MV-4-11 (cell line): ENCODE measurements around the gene CCDC192.
"Not testable (repeated sequence)": the region's sequence is repeated elsewhere in the genome, so short reads cannot be mapped to it uniquely, and the experiment has no call there.

Experiments
- DNase-seq: peaks from one replicate; lab custom pipeline; 2025; lab: John Stamatoyannopoulos, UW

Gene CCDC192

DNA sequence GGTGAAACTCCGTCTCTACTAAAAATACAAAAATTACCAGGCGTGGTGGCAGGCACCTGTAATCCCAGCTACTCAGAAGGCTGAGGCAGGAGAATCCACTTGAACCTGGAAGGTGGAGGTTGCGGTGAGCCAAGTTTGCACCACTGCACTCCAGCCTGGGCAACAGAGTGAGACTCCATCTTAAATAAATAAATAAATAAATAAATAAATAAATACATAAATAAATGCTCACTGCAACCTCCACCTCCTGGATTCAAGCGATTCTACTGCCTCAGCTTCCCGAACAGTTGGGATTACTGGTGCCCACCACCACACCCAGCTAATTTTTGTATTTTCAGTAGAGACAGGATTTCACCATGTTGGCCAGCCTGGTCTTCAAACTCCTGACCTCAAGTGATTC, 144.4 kb downstream of the CCDC192 start:
- DNase-seq = not testable (repeated sequence)

DNA sequence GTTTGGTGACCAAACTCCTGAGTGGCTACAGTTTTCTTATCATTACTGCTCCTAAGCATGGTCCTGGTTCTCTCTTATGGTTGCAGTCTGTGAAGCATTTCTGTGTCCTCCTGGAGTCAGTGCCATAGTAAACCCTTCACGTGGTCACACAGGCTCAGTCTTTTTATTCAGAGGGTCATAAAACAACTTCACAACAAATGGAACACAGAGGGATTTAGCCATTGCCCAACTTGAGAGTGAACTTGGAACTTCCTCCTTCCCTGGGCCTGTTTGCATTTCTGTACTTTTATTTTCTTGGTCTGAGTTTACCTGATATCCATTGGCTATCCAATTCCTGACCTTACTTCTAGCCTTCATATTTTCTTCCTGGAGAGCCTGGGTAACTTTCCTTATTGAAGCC, 144.9 kb downstream of the CCDC192 start:
- DNase-seq = peak; percentile 51

DNA sequence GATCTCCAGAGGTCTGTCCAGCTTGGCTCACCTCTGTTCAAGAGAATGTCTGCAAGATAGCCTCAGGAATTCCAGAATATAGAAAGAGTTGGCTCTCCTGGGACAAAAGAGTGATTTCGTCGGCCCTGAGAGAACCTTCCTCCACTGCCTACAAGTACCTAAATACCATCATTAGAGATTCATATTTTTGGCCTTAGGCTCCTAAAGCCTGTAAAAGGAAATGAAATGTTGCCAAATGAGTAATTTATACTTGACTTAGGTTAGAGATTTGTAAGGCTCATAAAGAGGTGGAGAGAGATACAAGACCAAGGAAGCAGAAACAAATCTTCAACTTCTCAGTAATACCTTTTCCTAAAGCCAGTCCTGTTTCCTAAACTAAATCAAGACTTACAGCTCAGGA, 146.2 kb downstream of the CCDC192 start:
- DNase-seq = no peak

DNA sequence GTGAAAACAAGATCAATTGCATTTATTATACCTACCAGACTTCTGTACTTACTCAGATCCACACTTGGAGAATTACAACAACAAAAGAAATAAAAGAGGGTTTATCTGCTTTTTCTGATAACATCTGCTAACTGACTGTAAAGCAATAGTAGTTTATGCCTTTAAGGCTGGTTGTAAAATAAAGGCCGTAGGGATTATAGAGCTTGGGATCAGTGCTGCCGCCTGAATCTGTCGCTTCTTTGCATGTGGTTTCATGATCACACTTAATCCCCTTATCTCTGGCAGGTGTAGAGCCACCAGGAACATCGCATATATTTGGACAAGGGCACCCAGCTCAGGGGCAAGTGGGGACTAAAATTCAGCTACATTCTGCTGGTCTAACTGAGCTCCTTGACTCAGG, 146.7 kb downstream of the CCDC192 start:
- no peak for DNase-seq

DNA sequence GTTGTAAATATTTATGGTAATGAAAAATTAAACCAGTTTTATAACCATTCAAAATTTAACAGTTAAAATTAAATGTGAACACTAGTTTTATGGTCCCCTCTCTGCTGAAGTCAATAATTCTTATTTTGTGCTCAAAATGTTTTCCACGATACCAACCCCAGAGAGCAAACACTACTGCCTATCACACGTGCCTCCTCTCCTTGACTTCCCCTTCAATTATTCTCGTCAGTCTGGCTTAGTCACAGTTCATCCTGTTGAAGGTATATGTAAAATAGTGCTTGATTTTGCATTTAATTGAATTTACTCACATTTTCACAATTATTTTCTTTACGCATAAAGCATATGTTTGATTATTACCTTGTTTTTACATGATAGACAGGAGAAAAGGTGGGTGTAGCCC, 148.8 kb downstream of the CCDC192 start:
- DNase-seq = no peak

DNA sequence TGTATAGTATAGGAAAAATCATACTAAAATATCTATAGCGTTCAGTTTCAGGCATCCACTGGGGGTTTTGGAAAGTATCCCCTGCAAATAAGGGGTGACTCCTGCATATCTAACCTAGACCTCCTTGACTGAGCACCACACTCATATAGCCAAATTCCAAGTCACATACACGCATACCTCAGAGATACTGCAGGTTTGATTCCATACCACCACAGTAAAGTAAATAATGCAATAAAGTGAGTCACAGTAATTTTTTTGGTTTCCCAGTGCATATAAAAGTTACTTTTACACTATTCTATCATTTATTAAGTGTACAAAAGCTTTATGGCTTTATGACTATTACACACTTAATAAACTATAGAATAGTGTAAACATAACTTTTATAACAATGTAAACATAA, 151.3 kb downstream of the CCDC192 start:
- DNase-seq = no peak

DNA sequence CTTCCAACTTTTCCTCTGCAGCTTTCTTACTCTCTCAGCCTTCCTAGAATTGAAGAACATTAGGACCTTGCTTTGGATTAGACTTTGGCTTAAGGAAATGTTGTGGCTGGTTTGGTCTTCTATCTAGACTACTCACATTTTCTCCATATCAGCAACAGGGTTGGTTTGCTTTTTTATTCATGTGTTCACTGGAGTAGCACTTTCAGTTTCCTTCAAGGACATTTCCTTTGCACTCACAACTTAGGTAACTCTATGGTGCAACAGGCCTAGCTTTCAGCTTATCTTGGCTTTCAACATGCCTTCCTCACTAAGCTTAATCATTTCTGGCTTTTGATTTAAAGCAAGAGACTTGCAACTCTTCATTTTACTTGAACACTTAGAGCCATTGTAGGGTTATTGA, 153.1 kb downstream of the CCDC192 start:
- peak; percentile 52 for DNase-seq

DNA sequence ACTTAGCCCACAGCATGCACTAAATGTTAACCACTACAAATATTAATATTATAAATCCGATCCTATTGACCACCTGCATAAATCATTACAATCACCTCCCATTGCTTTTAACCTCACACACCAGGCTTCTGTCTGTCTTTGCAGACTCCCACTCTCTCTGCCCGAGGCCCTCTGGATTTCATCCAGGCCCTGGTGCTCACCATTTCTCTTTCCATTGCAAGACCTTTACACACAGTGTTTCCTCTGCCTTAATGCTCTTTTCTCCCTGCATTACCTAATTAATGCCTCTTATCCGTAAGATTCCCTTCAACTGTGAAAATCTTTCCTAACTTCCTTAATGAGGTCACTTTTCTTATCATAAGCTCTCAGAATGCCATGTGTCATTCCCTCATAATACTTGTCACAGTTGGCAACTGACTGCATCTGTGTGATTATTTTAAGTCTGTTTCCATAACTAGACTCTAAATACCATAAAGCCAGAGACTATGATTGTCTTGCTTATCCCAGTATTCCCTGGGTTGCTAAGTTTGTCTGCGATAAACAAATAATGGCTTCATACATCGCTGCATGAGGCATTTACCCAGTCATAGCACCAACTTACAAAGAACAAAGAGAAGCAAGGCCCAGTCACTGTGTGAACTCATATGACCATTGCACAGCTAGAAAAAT, 155.1 kb downstream of the CCDC192 start:
- no peak for DNase-seq

DNA sequence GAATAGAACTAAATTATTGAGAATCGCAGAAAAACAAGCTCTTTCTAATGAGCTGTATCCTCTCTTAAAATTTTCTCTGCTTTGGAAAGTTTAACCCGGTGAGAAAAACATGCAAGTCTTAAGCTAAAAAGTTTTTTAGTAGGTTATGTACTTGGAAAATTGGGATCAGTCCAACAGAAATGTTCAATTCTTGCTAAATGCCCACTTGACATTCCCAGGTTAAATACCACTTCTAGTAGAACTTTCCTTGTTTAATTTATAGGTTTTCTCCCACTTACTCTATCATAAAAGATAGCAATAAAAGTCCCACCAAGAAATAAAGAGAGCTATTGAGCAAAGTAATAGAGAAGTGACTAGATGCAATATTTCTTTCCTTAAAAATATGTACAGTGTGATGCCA, 157.1 kb downstream of the CCDC192 start:
- no peak for DNase-seq

DNA sequence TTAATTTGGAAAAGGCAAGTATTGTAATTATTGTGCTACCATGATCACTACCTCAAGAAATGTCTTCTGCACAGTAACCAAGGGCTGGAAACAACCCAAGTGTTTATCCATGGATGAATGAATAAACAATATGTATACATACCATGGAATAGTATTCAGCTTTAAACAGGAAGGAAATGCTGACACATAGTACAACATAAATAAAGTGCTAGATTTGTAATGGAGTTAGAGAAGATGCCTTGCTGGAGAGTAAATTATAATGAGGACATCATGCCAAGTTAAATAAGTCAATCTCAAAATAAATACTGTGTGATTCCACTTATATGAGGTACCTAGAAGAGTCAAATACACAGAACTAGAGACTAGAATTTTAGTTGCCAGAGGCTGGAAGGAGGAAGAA, 160.0 kb downstream of the CCDC192 start:
- no peak for DNase-seq

DNA sequence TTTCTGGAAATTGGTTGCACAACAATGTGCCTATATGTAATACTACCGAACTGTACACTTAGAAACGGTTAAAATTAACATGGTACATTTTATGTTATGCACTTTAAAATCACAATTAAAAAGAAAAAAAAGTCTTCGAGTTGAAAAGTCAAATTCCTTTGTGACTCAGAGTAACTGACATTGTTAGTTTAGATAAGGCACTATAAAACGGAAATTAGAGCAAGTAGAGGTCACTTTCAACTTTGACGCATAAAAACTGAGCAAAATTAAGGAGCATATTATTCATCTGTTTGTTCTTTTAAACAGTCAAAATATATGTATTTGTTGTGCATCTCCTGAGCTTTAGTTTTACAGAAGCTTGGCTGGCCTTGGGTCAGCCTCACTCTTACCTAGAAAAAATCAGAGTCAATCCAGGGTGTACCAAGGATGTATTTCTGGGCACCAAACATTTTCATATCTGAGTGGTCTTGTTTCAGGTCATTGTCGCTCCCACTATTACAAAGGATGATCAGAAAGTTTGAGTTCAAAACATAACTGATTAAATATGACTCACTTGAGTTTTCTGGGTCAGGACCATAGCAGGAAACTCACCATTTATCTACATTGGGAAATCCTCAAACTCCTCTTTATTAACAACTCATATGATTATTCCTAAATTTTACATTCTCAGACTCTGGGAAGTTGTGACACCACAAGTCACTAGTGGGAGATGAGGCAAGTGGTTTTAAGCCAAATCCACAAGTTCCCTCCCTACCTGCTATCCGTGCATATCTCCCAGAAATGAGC, 160.6 kb downstream of the CCDC192 start:
- no peak for DNase-seq

DNA sequence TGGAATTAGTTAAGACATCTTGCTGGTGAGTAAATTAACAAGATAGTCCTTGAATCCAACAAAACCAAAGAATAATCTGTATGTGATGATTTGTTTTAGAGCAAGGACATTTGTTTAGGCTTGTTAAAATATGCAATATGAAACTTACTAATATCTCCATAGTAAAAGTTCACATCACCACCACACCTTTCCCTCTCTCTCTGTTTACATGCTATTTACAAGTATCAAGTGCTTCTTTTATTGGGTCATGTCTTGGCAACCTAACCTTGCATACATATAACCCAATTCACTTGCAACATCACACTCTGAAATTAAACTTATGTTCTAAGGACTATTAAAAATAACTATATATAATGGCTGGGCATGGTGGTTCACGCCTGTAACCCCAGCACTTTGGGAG, 161.3 kb downstream of the CCDC192 start:
- DNase-seq = no peak

DNA sequence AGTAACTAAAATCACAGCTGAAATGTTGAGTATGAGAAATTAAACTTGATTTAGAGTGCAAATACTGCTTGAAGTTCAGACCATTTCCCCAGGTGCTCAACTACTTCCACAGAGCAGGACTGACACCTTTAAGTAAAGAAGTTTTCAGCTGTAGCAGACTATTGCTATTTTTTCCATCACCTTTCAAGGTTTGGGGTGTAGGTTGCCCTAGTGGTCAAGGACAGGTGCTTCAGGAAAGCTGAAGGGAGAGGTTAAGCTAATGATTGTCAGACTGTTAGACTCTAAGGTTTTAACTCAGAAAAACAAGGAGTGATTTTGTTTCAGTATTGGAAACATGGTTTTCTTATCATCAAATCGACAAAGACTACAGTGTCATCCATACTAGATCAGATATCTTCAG, 162.1 kb downstream of the CCDC192 start:
- DNase-seq = no peak

DNA sequence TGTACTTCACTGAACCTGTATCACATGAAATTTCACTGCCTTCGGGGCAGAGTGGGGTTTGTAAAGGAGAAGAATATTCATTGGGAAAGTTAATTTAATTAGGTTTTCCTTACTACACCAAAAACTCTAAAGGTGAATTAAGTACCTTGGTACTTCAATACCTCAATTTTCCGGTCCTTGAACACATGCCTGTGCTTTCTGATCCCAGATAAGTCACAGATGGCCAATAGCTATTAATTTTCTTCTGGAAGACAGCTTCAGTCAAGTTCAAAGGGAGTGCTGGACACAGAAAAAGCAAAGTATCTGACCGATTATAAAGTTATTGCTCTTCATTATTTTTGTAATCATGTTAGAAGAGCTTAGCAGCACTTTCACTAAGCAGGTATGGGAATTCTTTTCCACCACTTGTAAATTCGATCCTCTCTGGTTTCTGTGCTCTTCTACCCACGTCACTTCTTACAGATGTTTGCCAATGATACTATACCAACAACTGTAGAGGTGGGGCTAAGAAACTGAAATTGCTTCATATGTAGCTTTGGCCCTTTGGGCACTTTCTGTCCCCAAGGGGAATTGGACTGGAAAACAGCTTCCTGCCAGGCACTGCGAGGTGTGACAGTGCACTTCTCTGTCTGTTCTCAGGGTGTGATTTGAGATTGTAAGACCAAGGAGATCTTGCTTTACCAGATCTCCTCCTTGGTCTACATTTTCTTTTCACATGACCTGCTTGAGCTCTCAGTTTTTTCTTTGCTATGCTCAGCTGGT, 164.0 kb downstream of the CCDC192 start:
- no peak for DNase-seq

DNA sequence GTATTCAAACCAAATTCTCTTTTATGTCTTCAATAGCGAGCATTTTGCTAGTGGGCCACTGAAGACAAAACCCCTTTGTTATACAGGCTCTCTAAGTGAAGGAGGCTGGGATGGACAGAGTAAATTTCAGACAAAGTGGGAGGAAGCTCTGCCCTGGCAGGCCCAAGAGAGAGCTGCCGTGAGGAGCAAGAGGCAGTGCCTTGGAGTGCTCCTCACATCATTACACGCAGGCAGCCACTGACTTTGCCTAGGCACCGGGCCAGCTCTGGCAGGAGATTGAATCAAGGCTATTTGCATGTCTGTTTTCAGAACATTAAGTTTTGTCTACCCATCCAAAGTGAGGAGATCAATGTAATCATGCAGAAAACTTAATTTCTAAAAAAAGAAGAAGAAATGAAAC, 167.7 kb downstream of the CCDC192 start:
- no peak for DNase-seq

DNA sequence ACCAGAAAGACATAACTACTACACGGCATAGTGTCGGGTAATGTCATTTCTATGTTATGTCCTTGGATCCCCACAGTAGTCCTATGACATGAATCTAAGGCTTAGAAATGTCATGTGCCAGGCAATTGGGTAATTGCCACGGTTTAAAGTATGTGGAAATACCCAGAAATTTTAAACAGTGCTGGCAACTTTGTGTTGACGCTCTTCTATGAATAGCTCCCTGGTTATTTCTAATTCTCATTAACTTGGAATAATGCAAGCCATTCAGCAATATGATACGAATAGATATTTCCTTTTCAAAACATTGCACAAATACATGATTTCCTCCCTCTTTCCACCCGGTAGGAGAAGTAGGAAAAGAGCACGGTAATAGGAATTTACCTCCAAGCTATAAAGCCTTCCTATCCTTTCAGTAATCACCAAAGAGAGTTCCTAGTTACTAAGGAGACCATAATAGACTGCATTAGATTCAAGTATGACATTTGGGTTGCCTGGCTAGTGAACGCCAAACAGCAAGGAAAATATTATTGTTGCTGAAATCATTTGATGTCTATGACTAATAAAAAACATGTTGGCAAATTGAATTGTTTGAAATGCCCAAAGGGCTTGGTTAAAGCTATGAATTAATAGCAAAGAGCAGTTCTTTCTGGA, 168.4 kb downstream of the CCDC192 start:
- no peak for DNase-seq

DNA sequence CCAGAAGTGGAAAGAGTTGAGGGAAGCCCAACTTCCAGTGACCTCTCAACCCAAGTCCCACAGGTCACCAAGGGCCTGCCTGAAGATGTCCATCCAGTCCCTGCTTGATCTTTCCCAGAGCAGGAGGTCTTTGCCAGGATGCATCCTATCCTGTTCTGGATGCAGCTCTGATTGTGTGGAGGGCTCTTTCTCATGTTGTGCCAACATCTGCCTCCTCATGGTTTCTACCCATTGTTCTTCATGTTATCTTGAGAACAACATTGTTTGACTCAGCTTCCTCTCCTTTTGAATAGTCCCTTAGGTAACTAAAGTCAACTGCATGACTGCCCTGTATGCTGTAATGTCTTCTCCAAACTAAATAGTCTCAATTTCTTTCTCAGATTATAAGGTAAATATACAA, 169.3 kb downstream of the CCDC192 start:
- DNase-seq = no peak

DNA sequence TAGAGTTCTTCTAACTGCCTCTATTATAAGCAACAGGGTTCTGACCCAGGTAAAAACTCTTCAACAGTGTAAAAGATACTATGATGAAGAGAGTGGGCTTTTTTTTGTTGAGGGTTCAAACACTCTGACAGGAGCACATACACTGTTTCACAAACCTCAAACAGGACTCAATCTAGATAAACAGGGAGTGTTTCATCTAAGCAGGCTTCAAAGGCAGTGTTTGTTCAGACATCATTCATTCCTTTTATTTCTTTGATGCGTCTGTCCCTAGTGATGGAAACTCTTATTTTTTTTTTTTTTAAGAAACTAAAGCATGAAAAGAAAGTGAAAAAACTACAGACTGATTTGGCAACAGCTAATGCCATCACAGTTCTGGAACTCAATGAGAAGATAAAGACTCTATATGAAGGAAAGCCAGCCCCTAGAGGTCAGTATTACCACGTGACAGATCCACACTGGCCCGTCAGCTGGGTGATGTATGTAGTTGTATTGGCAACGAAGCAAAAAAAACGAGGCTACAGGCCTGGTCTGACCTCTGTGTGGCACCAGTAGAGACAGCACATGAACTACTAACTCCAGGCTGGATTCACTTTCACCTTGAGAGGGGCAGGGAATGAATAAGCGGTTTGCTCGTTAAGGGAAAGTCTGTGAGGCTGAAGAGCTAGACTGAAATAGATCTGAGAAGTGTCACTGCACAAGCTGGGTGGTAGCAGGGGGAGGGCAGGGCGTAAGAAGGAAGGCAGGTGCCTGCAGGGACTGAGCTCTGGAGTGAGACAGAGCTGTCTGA, 172.2 kb downstream of the CCDC192 start:
- peak; percentile 63 for DNase-seq

DNA sequence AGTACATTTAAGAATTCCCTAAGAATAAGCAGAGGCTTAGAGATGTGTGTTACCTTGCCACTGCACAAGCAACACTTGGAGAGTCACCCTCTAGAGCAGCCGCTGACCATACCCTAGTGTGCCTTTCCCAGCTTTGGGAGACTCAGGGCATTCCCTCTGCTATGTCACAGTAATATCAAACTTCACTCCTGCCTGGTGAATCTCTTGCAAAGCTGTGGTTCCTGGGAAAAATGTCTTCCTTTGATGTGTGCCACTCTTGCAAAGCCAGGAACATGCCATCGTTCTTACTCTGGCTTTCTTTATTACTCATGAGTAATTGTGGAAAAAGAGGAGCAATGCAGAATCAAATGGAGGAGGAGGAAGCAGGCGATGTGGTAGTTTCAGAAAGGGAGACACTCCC, 173.2 kb downstream of the CCDC192 start:
- DNase-seq = no peak

DNA sequence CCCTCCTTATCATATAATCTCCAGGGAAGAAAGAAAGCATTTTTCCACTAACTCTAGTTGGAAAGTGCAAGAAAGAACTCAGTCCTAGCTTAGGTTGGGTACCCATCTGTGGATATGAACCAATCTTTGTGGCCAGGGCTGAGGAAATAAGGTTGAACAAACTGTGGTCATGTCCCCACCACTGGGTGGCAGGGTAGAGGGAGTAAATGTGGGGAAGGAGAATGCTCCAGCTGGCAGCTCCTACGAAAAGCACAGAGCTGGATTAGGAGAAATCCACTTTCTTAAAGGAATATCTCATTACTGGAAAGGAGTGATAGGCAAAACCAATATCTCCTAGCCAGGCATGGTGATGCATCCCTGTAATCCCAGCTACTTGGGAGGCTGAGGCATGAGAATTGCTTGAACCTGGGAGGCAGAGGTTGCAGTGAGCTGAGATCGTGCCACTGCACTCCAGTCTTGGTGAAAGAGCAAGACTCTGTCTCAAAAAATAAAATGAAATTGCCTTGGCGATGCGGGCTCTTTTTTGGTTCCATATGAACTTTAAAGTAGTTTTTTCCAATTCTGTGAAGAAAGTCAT, 175.1 kb downstream of the CCDC192 start:
- DNase-seq = peak; percentile 38

DNA sequence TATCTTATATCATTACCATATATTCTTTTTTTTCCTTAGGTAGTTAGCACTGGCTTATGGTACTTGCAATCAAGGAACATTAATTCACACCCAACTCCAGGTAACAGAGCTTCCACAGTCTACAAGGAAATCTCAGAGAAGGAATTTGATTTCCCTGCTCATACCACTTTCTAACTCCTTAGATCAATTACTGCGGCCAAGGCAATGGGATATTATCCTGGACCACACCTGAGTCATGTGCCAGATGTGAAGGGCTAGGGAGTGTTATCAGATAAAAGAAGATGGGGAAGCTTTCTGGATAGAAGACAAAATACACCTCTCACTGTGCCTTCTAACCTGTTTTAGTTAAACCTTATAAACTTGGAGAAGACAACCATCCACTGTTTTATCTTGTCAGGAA, 181.2 kb downstream of the CCDC192 start:
- DNase-seq = no peak
